Measurements from ENCODE around the gene CDH20.

- TF ChIP-seq CTCF (IDR thresholded peaks at IDR 0.05) (no peak), POLR2A (IDR thresholded peaks at IDR 0.05) (no peak)
Observed at GRCh38 chr18:61531891-61532290, 198.7 kb downstream of the CDH20 start.

All from uterus (tissue), 2 donors.